Kidney epithelial cell (primary cell): ENCODE measurements around the gene SMTNL1. TPM values are rescaled to one million over a fixed set of nuclear protein-coding genes. Genes with fewer than 3 reads are reported as not detected.
"Not testable (repeated sequence)": the region's sequence is repeated elsewhere in the genome, so short reads cannot be mapped to it uniquely, and the experiment has no call there.

Experiments used
- DNase-seq: peaks from one replicate; pipeline ENCODE4 v3.0.0-alpha.2; 2010; ENCODE audit warnings: low read depth
- H3K27me3 ChIP-seq: 2 replicates; pipeline ENCODE4 v1.6.0; 2011; ENCODE audit warnings: low read length; ENCODE audit not compliant: control insufficient read depth, insufficient read depth
- H3K36me3 ChIP-seq: 2 replicates; pipeline ENCODE4 v1.5.1; 2011; ENCODE audit warnings: low read length; ENCODE audit not compliant: control insufficient read depth, insufficient read depth
- H3K4me3 ChIP-seq: 2 replicates; pipeline ENCODE4 v1.5.1; 2011; ENCODE audit warnings: low read depth, mild to moderate bottlenecking, control low read depth, low read length
- CTCF ChIP-seq: IDR thresholded peaks from 2 replicates; pipeline ENCODE4 v1.5.1; 2011; ENCODE audit warnings: mild to moderate bottlenecking, moderate library complexity, low read length, control low read depth, inconsistent platforms; ENCODE audit not compliant: insufficient read depth, poor library complexity, severe bottlenecking
- total RNA-seq: library from RNA; depleted of rRNA; stranded (reverse); fragments of >200 nt; gene quantifications from 2 replicates; pipeline ENCODE4 v1.2.3, GENCODE V29; 2015

Gene SMTNL1
- total RNA-seq, 1 donor from 2014 or later, result not detected

GRCh38 chr11:57530596-57531507 is 6.5 kb upstream of the SMTNL1 start, which contains the start of gene TIMM10:
Gene TIMM10 (minus strand): TSS chr11:57530754. CDS start chr11:57530189, 565 bp downstream.
- peak; percentile 96 for DNase-seq
- no peak for TF ChIP-seq CTCF
- Histone ChIP-seq H3K27me3 (no peaks in the 10 kb centered on the region), H3K36me3 (peaks cover 1% of the 10 kb centered on the region), H3K4me3 (peak within 1 kb of the TSS; percentile 71)

GRCh38 chr11:57534449-57534848 is 2.9 kb upstream of the SMTNL1 start:
- H3K27me3 ChIP-seq, H3K4me3 ChIP-seq, DNase-seq: not testable (repeated sequence)

GRCh38 chr11:57539342-57539741 is 1.9 kb downstream of the SMTNL1 start:
- H3K27me3 ChIP-seq, result peaks cover 10% of the 10 kb centered on the region
- TF ChIP-seq CTCF, result no peak
- no peak for DNase-seq
- H3K36me3 ChIP-seq, result no peaks in the 10 kb centered on the region
- no peak overlapping the region for H3K4me3 ChIP-seq

More at GRCh38 chr11:57534449-57534848, 2.9 kb upstream of the SMTNL1 start:
- not testable (repeated sequence) for H3K36me3 ChIP-seq

- Histone ChIP-seq H3K4me3 (no peak overlapping the region), H3K27me3 (peaks cover 10% of the 10 kb centered on the region), H3K36me3 (no peaks in the 10 kb centered on the region)
- DNase-seq, result no peak
- TF ChIP-seq CTCF, result no peak
Measured at GRCh38 chr11:57541169-57541568, 3.8 kb downstream of the SMTNL1 start.

GRCh38 chr11:57542582-57542981 is 5.2 kb downstream of the SMTNL1 start:
- Histone ChIP-seq H3K27me3 (peaks cover 4% of the 10 kb centered on the region), H3K36me3 (no peaks in the 10 kb centered on the region), H3K4me3 (no peak overlapping the region)
- DNase-seq, result no peak
- TF ChIP-seq CTCF, result no peak

GRCh38 chr11:57543593-57543992 is 6.2 kb downstream of the SMTNL1 start:
- no peak for DNase-seq
- TF ChIP-seq CTCF, result no peak
- Histone ChIP-seq H3K36me3 (no peaks in the 10 kb centered on the region), H3K27me3 (peaks cover 4% of the 10 kb centered on the region), H3K4me3 (no peak overlapping the region)
